ENCODE data around the gene C10orf90. TPM values are rescaled to one million over a fixed set of nuclear protein-coding genes. Genes with fewer than 3 reads are reported as not detected.

Gene C10orf90
- 1 to 10 TPM in 4 of 12 donors, under 1 TPM in 6, not detected in 2; 0.67 to 2.2 (median 0.87) TPM for polyA plus RNA-seq (ENCODE audit: insufficient read length in 12 of 12)
- long read RNA-seq, donor 1, result 0 reads
- long read RNA-seq, donor 2, result 0 reads
- long read RNA-seq, donor 3, result 0 reads
- long read RNA-seq, donor 4, result 0 reads
- long read RNA-seq, donor 5, result 0 reads
- long read RNA-seq, donor 6, partial matches to known transcripts, result 0 of 1 reads
- long read RNA-seq, donor 6, other reads (novel, unspliced or antisense), result 0 of 1 reads
- long read RNA-seq, donor 7, result 0 reads
- long read RNA-seq, donor 8, result 0 reads
- long read RNA-seq, donor 9, partial matches to known transcripts, result 0 of 1 reads
- long read RNA-seq, donor 9, other reads (novel, unspliced or antisense), result 0 of 1 reads
- long read RNA-seq, donor 10, partial matches to known transcripts, result 0 of 1 reads
- long read RNA-seq, donor 10, other reads (novel, unspliced or antisense), result 0 of 1 reads
- long read RNA-seq, donor 11, result 0 reads

- DNase-seq, result no peak
Measured at GRCh38 chr10:126670056-126670894, at the start of gene C10orf90. Gene C10orf90, minus strand, starts transcription at chr10:126670693. Its CDS starts 213 bp downstream, at chr10:126670480.

DNA sequence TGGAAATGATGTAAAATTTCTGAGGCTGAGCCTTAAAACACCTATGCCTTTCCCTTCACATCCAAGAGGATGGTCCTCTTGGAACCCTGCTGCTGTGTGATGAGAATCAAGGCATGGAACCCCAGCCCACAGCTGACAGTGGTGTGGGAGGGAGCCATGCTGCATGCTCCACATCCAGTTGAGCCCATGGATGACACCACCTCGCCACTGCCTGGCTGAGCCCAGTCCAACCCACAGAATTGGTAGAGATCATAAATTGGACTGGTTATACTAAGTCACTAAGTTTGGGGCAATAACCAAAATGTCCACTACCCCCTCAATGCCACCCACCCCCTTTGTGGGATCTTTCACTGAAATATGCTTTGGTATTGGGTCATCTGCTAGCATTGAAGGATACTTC is 45.9 kb upstream of the C10orf90 start:
- no peak for DNase-seq

DNA sequence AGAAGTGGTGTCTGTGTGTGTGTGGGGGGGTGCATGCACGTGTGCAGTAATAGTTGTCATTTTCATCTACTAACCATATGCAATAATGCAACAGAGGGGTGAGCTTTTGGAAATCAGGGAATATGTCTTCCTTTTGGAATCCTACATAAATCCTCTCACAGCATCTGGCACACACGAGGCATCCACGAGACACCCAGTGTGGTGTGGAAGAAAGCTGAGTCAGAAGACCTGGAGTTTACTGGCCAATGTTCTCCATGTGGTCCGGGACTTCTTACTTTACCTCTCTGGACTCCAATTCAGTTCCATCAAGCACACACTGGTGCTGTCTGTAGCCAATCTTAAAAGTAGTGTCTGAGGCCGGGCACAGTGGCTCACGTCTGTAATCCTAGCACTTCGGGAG is 43.1 kb upstream of the C10orf90 start:
- no peak for DNase-seq

- DNase-seq, result no peak
Measured at GRCh38 chr10:126712681-126713080, 42.2 kb upstream of the C10orf90 start.

DNA sequence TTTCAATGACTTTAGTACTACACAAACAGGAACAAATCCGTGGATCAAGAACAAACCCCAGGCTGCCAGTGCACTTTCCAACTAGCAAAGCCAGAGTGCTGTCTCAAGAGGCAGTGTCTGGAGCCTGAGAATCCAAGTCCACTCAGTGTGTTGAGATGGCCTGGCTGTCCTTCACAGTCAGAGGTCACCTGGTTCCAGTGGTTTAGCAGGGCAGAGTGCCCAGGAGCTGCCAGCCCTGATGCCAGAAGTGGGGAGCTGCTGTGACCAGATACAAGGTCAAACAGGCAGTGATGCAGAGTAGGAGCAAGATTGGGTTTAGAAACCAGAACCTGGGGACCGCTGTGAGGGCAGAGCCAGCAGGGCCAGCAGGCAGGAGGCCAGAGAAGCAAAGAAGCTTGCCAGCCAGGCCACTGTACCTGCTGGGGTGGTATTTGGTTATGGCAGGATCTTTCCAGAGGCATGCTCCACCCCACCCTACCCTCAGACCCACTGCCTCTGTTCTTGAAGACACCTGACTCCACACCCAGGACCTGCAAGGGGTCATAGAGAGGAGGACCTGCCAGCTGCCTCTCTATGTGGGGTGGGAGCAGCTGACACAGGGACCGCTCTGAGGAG is 35.6 kb upstream of the C10orf90 start:
- DNase-seq, result no peak

- DNase-seq, result no peak
Measured at GRCh38 chr10:126705131-126705530, 34.6 kb upstream of the C10orf90 start.

DNA sequence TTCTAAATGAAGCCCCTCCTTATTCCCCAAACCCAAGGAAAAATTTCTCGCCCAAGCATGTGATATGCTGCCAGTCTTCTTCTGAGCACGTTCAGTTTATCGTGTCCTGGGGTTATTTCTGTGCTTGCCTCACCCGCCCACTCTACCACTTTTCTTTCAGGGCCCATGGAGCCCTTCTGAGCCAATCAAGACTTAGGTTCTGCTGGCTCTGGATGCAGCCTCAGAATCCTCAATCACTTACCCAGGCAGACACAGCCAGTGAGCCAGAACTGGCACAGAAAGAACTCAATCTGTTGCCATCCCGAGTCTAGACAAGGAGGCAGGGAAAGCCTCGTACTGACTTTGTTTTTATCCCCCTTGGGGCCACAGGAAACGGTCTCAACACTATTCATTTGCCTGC is 34.2 kb upstream of the C10orf90 start:
- DNase-seq, result no peak

DNA sequence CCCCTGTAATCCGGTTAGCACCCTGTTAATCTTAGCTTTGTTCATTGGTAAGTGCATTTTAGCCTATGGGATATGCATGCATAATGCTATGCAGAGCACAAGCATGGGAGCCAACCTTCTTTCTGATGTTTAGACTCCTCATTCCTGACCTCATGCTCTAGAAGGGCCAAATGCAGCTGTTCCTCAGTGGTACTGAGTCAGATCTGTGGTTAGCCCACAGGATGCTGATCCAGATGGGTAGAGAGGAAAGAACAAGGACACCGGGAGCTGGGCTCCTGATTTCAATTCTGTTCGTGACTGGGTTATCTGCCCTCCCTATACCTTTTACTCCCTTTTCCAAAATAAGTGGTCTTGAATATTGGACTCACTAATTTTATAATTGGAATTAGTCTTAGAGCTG is 31.7 kb upstream of the C10orf90 start:
- no peak for DNase-seq

- no peak for DNase-seq
Measured at GRCh38 chr10:126701526-126701925, 31.0 kb upstream of the C10orf90 start.

GRCh38 chr10:126696684-126697083 is 26.2 kb upstream of the C10orf90 start:
- DNase-seq, result no peak

DNA sequence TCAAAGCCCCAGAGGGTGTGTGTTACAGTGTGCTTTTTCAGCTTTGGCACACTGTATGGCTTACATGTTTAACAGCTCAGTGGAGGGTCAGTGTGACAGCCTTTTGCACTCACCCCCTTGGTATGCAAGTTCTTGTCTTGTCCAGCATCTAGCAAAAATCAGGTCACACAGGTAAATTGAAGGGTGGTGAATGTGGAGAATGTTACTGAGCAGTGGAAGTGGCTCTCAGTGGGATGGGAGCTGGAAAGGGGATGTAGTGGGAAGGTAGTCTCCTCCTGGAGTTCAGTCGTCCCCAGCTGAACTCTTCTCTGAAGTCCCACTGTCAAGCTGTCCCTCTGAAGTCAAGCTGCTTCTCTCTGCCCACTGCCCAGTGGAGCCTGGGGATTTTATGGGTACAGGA is 21.0 kb upstream of the C10orf90 start:
- no peak for DNase-seq

- no peak for DNase-seq
Measured at GRCh38 chr10:126690534-126690933, 20.0 kb upstream of the C10orf90 start.

GRCh38 chr10:126689461-126689994 is 19.0 kb upstream of the C10orf90 start:
- no peak for DNase-seq

GRCh38 chr10:126687121-126687606 is 16.7 kb upstream of the C10orf90 start:
- peak; percentile 44 for DNase-seq

GRCh38 chr10:126686719-126687118 is 16.2 kb upstream of the C10orf90 start:
- DNase-seq, result no peak

GRCh38 chr10:126686268-126686667 is 15.8 kb upstream of the C10orf90 start:
- DNase-seq, result no peak

DNA sequence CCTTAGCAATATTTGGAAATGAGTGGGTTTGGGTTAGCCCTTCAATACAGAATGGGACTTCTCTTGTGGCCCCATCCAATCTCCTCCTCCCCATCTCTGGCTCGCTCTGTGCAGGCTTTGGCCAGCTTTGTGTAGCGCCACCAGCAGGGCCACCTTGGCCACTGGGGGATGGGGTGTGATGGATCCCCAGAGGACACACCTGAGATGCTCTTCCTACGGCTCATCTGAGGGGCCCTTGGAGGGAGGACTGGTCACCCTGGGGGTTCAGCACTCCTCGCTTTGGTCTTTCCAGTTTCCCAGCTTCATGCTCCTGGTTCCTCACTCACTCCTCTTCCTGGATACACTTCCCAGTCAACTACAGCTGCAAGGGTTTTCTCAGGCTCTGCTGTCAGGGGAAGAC is 15.3 kb upstream of the C10orf90 start:
- DNase-seq, result no peak

DNA sequence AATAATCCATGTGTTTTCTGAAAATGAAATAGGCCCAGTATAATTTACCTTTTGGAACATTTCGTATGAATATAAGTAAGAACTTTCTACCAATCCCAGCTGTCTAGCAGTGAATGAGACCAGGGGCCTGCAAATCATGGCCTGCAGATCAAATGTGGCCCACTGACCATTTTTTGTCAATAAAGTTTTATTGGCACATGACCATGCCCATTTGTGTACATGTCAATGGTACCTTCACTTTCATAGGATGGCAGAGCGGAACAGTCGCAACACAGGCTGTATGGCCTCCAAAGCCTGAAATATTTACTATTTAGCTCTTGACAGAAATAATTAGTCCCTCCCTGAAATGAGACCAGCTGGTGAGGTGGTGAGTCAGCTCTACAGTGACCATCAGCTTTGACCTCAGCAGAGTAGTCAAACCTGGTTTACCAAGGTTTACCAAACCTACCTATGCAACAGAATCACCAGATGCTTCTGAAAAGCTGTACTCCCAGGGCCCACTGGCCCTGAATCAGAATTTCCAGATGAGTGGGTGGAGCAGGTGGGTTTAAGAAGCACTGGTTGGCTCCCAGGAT is 13.8 kb upstream of the C10orf90 start:
- no peak for DNase-seq

- DNase-seq, result no peak
Measured at GRCh38 chr10:126683466-126683865, 13.0 kb upstream of the C10orf90 start.

GRCh38 chr10:126675656-126676438 is 5.4 kb upstream of the C10orf90 start:
- DNase-seq, result no peak
